Cardiac septum (tissue), 1 donor: ENCODE measurements around the gene TRABD2B. TPM values are rescaled to one million over a fixed set of nuclear protein-coding genes. Genes with fewer than 3 reads are reported as not detected.

Experiments used
- DNase-seq: peaks from one replicate; pipeline ENCODE4 v3.0.0-alpha.2; 2020; ENCODE audit warnings: low spot score
- intact Hi-C: fragments of 100-400 bp; cut with DNase I; formaldehyde crosslinking; loops from one replicate; pipeline ENCODE4 v1.14.0; 2022
- total RNA-seq: library from RNA; stranded (reverse); fragmentation: NEBNext Ultra II Directional; extraction: Animal tissue kit (Norgen Biotek cat#: 25700); gene quantifications from one replicate; pipeline ENCODE4 v1.2.1, GENCODE V29; 2021
- donor health status: DM: no; HTN: no; CAD: no.

TRABD2B gene
- total RNA-seq, 1 donor from 2014 or later = 3.4 TPM

- intact Hi-C loops = no loop called here
- no peak for DNase-seq
Measured at GRCh38 chr1:47947531-47947930, 49.7 kb downstream of the TRABD2B start.

- intact Hi-C loops = no loop called here
Measured at GRCh38 chr1:47944561-47944960, 52.6 kb downstream of the TRABD2B start.

GRCh38 chr1:47942240-47942629 is 55.0 kb downstream of the TRABD2B start:
- no peak for DNase-seq
- intact Hi-C loops = no loop called here

More at GRCh38 chr1:47944561-47944960, 52.6 kb downstream of the TRABD2B start:
- DNase-seq = no peak

- DNase-seq = no peak
- intact Hi-C loops = no loop called here
Measured at GRCh38 chr1:47941609-47942239, 55.5 kb downstream of the TRABD2B start.

- intact Hi-C loops = no loop called here
- peak; percentile 26 for DNase-seq
Measured at GRCh38 chr1:47940779-47941178, 56.4 kb downstream of the TRABD2B start.

GRCh38 chr1:47940326-47940725 is 56.9 kb downstream of the TRABD2B start:
- DNase-seq = peak; percentile 22
- intact Hi-C loops = no loop called here

GRCh38 chr1:47938520-47938919 is 58.7 kb downstream of the TRABD2B start:
- intact Hi-C loops = no loop called here

GRCh38 chr1:47937586-47938254 is 59.5 kb downstream of the TRABD2B start:
- intact Hi-C loops = no loop called here

More at GRCh38 chr1:47938520-47938919, 58.7 kb downstream of the TRABD2B start:
- no peak for DNase-seq

GRCh38 chr1:47936916-47937551 is 60.2 kb downstream of the TRABD2B start:
- DNase-seq = no peak
- intact Hi-C loops = no loop called here

More at GRCh38 chr1:47937586-47938254, 59.5 kb downstream of the TRABD2B start:
- DNase-seq = no peak

GRCh38 chr1:47935856-47936255 is 61.3 kb downstream of the TRABD2B start:
- no peak for DNase-seq
- intact Hi-C loops = no loop called here

- intact Hi-C loops = no loop called here
- no peak for DNase-seq
Measured at GRCh38 chr1:47935163-47935562, 62.0 kb downstream of the TRABD2B start.

- intact Hi-C loops = loop anchor here (5.0 kb wide), 2 partner anchors 177 to 197 kb away; no protein-coding TSS in a partner anchor
- peak; percentile 55 for DNase-seq
Measured at GRCh38 chr1:47934243-47934805, 62.9 kb downstream of the TRABD2B start.

- intact Hi-C loops = loop anchor here (5.0 kb wide), 2 partner anchors 175 to 195 kb away; no protein-coding TSS in a partner anchor
- no peak for DNase-seq
Measured at GRCh38 chr1:47932743-47933142, 64.4 kb downstream of the TRABD2B start.

- intact Hi-C loops = loop anchor here (5.0 kb wide), 2 partner anchors 174 to 194 kb away; no protein-coding TSS in a partner anchor
- DNase-seq = peak; percentile 54
Measured at GRCh38 chr1:47931395-47931794, 65.8 kb downstream of the TRABD2B start.

- intact Hi-C loops = loop anchor here (5.0 kb wide), 2 partner anchors 173 to 193 kb away; no protein-coding TSS in a partner anchor
- peak; percentile 61 for DNase-seq
Measured at GRCh38 chr1:47930210-47930840, 66.9 kb downstream of the TRABD2B start.

GRCh38 chr1:47927165-47927564 is 70.0 kb downstream of the TRABD2B start:
- DNase-seq = peak; percentile 58
- intact Hi-C loops = no loop called here

- intact Hi-C loops = no loop called here
- DNase-seq = no peak
Measured at GRCh38 chr1:47926461-47926999, 70.7 kb downstream of the TRABD2B start.

GRCh38 chr1:47924270-47925048 is 72.7 kb downstream of the TRABD2B start:
- peak; percentile 35 for DNase-seq
- intact Hi-C loops = no loop called here
